OCI-LY3 (cell line): ENCODE data around the gene ADCY7.

Source experiments
- CTCF ChIP-seq: fragments of 200-600, 300-600 bp; sonication (generic); IDR thresholded peaks from 2 replicates; pipeline ENCODE4 v1.5.1; 2014; ENCODE audit warnings: antibody characterized with exemption, low read length, low read depth
- EZH2phosphoT487 ChIP-seq: fragments of 200-600 bp; shearing (Covaris generic); IDR thresholded peaks from 2 replicates; pipeline ENCODE4 v1.6.1; 2018; ENCODE audit warnings: antibody characterized with exemption, mixed run types, low read depth

GRCh38 chr16:50263940-50264929 lies 2.1 kb upstream of the ADCY7 start:
- no peak for TF ChIP-seq CTCF
- TF ChIP-seq EZH2phosphoT487 = no peak
